ENCODE measurements around the gene STAC. TPM values are rescaled to one million over a fixed set of nuclear protein-coding genes. Genes with fewer than 3 reads are reported as not detected.

The STAC gene
- total RNA-seq, 4 donors from 2014 or later, result 3.1 to 12.9 (median 11.5) TPM

DNA sequence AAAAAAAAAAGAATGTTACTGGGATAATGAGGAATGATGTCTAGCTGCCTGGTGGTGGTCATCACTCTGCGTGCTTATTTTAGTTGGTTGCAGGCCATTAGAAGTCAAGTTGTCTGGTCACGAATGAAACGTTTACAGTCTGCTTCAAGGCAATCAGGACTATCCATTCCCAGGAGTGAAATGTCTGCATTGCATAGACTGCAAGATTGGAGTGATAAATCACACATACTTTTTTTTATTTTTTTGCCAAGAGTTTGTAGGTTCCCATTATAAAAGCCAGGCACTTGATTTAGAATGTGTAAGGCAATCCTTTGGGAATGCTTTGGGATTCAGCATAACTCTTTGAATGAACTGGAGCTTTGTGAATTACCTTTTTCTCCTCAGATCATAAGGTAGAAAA, 132.3 kb downstream of the STAC start:
- no peaks in the 10 kb centered on the region for H3K9me3 ChIP-seq

DNA sequence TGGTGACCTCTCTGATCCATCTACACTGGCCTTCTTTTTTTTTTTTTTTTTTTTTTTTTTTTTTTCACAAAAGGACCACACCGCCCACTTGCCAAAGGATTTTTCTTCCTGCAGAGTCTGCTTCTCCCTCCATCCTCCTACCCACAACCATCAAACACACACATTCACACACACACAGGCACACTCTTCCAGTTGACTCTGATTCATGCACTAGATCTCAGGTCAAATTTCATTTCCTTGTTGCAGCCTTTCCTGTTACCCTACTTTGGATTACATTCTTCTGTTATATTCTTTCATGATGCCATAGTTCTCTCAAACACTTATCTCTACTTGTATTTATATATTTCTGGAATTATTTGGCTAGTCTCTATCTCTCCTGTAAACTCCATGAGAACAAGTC, 133.9 kb downstream of the STAC start:
- 92 to 100% methylated on average over 1 of the region's 1 CpG for WGBS, 2 donors (ENCODE audit: low coverage in 1 of 2)
- TF ChIP-seq POLR2A (IDR thresholded peaks at IDR 0.05), result no peak
- TF ChIP-seq EP300 (IDR thresholded peaks at IDR 0.05), result no peak
- no peak for TF ChIP-seq POLR2AphosphoS5 (IDR thresholded peaks at IDR 0.05)
- TF ChIP-seq, protein P1, sequence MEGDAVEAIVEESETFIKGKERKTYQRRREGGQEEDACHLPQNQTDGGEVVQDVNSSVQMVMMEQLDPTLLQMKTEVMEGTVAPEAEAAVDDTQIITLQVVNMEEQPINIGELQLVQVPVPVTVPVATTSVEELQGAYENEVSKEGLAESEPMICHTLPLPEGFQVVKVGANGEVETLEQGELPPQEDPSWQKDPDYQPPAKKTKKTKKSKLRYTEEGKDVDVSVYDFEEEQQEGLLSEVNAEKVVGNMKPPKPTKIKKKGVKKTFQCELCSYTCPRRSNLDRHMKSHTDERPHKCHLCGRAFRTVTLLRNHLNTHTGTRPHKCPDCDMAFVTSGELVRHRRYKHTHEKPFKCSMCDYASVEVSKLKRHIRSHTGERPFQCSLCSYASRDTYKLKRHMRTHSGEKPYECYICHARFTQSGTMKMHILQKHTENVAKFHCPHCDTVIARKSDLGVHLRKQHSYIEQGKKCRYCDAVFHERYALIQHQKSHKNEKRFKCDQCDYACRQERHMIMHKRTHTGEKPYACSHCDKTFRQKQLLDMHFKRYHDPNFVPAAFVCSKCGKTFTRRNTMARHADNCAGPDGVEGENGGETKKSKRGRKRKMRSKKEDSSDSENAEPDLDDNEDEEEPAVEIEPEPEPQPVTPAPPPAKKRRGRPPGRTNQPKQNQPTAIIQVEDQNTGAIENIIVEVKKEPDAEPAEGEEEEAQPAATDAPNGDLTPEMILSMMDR (IDR thresholded peaks at IDR 0.05), result no peak
- Histone ChIP-seq H3K27ac (no peak overlapping the region), H3K9me3 (no peaks in the 10 kb centered on the region), H3K27me3 (no peaks in the 10 kb centered on the region), H3K4me3 (no peak overlapping the region), H3K4me1 (no peaks in the 10 kb centered on the region), H3K36me3 (no peaks in the 10 kb centered on the region)
- ATAC-seq, result no peak

More for the DNA sequence above, 132.3 kb downstream of the STAC start:
- TF ChIP-seq EP300 (IDR thresholded peaks at IDR 0.05), result no peak
- TF ChIP-seq POLR2A (IDR thresholded peaks at IDR 0.05), result no peak
- TF ChIP-seq, protein P1 (IDR thresholded peaks at IDR 0.05), result no peak
- no peak overlapping the region for H3K27ac ChIP-seq
- WGBS, 2 donors (ENCODE audit: low coverage in 1 of 2), result 30 to 37% methylated on average over 3 of the region's 3 CpGs
- no peak overlapping the region for H3K4me3 ChIP-seq
- H3K4me1 ChIP-seq, result no peaks in the 10 kb centered on the region
- H3K27me3 ChIP-seq, result no peaks in the 10 kb centered on the region
- no peaks in the 10 kb centered on the region for H3K36me3 ChIP-seq
- ATAC-seq, result no peak

DNA sequence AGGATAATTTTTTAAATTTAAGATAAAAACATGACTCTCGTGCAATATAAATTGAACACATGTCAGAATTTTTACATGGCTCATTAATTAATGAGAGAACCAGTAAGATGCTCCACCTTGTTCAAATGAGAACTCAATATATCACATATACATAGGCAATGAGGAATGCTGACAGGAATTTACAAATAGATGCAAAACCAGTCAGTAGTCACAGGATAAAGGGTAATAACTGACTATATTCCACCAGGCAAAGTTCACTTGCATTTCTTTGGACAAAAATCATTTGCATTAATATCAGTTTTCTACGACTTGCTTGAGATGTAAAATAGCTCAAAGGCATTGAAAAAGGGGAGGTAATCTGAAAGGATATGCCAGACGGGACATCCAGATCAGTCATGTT, 139.4 kb downstream of the STAC start:
- WGBS, 2 donors (ENCODE audit: low coverage in 1 of 2), result 86 to 90% methylated on average over 3 of the region's 3 CpGs
- ATAC-seq, result no peak
- Histone ChIP-seq H3K9me3 (no peaks in the 10 kb centered on the region), H3K27ac (no peak overlapping the region), H3K4me3 (no peak overlapping the region), H3K4me1 (no peaks in the 10 kb centered on the region), H3K36me3 (no peaks in the 10 kb centered on the region), H3K27me3 (no peaks in the 10 kb centered on the region)
- no peak for TF ChIP-seq POLR2A (IDR thresholded peaks at IDR 0.05)
- TF ChIP-seq POLR2AphosphoS5 (IDR thresholded peaks at IDR 0.05), result no peak
- TF ChIP-seq, protein P1 (IDR thresholded peaks at IDR 0.05), result no peak
- TF ChIP-seq EP300 (IDR thresholded peaks at IDR 0.05), result no peak

DNA sequence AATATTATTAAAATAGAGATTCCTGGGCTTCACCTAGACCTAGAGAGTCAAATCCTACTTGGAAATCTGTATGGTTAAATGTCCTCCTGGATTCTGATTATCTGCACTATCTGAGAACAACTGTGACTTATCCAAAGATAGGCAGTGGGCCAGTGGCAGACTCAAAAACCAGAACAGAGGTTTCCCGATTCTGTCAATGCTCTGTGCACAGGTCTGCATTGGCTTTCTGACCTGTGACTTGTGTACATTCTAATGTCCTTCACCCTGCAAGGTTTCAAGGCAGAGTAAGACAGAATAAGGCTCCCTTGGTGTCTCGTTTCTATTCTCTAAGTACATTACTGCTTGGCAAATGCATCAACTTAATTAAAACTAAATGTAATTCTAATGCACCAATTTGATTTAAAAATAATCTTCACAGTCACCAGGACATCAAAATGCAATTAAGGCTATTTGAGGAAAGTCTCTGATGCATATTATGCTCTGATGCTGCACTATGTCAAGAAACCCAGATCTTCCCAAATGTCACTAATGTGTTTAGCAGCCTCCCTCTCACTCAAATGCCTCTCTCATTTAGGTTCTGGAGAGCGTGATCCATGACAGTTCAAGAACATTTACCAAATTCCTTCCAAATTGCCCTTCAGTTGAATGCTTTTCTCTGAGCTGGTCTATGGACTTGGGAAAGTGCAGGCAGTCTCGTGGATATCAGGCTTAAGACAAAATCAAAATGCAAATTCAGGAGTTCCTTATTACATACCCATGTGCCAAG, 140.1 kb downstream of the STAC start:
- no peaks in the 10 kb centered on the region for H3K4me1 ChIP-seq
- H3K27me3 ChIP-seq, result no peaks in the 10 kb centered on the region
- H3K4me3 ChIP-seq, result no peak overlapping the region
- no peak for ATAC-seq
- H3K36me3 ChIP-seq, result no peaks in the 10 kb centered on the region
- TF ChIP-seq POLR2AphosphoS5 (IDR thresholded peaks at IDR 0.05), result no peak
- TF ChIP-seq, protein P1 (IDR thresholded peaks at IDR 0.05), result no peak
- no peak for TF ChIP-seq POLR2A (IDR thresholded peaks at IDR 0.05)
- TF ChIP-seq EP300 (IDR thresholded peaks at IDR 0.05), result no peak
- H3K27ac ChIP-seq, result no peak overlapping the region
- 47 to 71% methylated on average over 4 of the region's 4 CpGs for WGBS, 2 donors (ENCODE audit: low coverage in 1 of 2)
- H3K9me3 ChIP-seq, result no peaks in the 10 kb centered on the region

DNA sequence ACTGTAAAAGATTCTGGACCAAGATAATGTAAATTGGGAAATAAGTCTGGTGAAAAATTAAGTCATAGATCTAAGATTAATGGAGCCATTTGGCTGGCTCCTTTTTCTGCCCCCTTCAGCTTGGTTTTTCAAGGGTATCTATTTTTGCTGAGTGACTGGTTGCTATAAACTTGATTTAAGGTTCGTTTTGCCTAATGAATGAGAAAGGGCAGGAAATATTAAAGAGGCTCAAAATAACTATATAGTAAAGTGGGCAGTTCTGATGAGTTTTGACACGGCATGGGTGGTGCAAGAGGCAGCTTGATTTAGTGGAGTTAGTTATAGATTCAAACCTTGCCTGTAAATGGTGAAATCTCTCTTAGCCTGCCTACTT, 140.7 kb downstream of the STAC start:
- no peak overlapping the region for H3K27ac ChIP-seq
- no peak for ATAC-seq
- 42 to 70% methylated on average over 2 of the region's 2 CpGs for WGBS, 2 donors (ENCODE audit: low coverage in 1 of 2)
- H3K36me3 ChIP-seq, result no peaks in the 10 kb centered on the region
- no peaks in the 10 kb centered on the region for H3K4me1 ChIP-seq
- no peaks in the 10 kb centered on the region for H3K27me3 ChIP-seq
- TF ChIP-seq, protein P1 (IDR thresholded peaks at IDR 0.05), result no peak
- TF ChIP-seq POLR2A (IDR thresholded peaks at IDR 0.05) (no peak), POLR2AphosphoS5 (IDR thresholded peaks at IDR 0.05) (no peak), EP300 (IDR thresholded peaks at IDR 0.05) (no peak)
- H3K4me3 ChIP-seq, result no peak overlapping the region
- H3K9me3 ChIP-seq, result no peaks in the 10 kb centered on the region
